A673 (cell line): ENCODE measurements around the gene PRKAR1A. TPM values are rescaled to one million over a fixed set of nuclear protein-coding genes. Genes with fewer than 3 reads are reported as not detected.

Source experiments
- BruUV-seq: library from RNA; stranded (reverse); fragments of 400-500 nt; replicated peaks from 2 replicates; lab custom pipeline; 2021; lab: Mats Ljungman, UMichigan
- CTCF ChIA-PET: fragments of 300-600 bp; sonication (Branson Sonifier 250); formaldehyde crosslinking; loops from one replicate; lab custom pipeline; 2022; ENCODE audit warnings: antibody characterized with exemption; lab: Charles Lee
- POLR2A ChIA-PET: fragments of 300-600 bp; sonication (Branson Sonifier 250); formaldehyde crosslinking; loops from one replicate; lab custom pipeline; 2022; ENCODE audit warnings: antibody characterized with exemption; ENCODE audit not compliant: low non-redundant PET; lab: Charles Lee
- DNase-seq: peaks from one replicate; pipeline ENCODE4 v3.0.0-alpha.2; 2015; ENCODE audit warnings: low spot score
- H3K27ac ChIP-seq: fragments of 200-600 bp; sonication (generic); 2 replicates; pipeline ENCODE4 v1.5.1; 2016; ENCODE audit warnings: mixed run types, low read depth, mild to moderate bottlenecking, mixed read lengths, antibody characterized with exemption, low read length; ENCODE audit not compliant: poor library complexity, severe bottlenecking
- H3K27me3 ChIP-seq: fragments of 200-600 bp; sonication (generic); replicated peaks from 2 replicates; pipeline ENCODE4 v1.6.1; 2017; ENCODE audit warnings: mixed run types, low read depth, mild to moderate bottlenecking, mixed read lengths, antibody characterized with exemption, low read length; ENCODE audit not compliant: insufficient read depth, poor library complexity
- H3K36me3 ChIP-seq: fragments of 200-600 bp; sonication (generic); 2 replicates; pipeline ENCODE4 v1.6.1; 2016; ENCODE audit warnings: mixed run types, mild to moderate bottlenecking, mixed read lengths, antibody characterized with exemption, low read length; ENCODE audit not compliant: insufficient read depth, poor library complexity, severe bottlenecking
- H3K4me1 ChIP-seq: fragments of 200-600 bp; sonication (generic); 2 replicates; pipeline ENCODE4 v1.6.1; 2017; ENCODE audit warnings: mixed run types, mild to moderate bottlenecking, mixed read lengths, antibody characterized with exemption, low read length; ENCODE audit not compliant: insufficient read depth, poor library complexity, severe bottlenecking
- H3K4me3 ChIP-seq: fragments of 200-600 bp; sonication (generic); 2 replicates; pipeline ENCODE4 v1.5.1; 2016; ENCODE audit warnings: low read depth, mixed run types, mild to moderate bottlenecking, mixed read lengths, low read length; ENCODE audit not compliant: poor library complexity, severe bottlenecking
- H3K9me3 ChIP-seq: fragments of 200-600 bp; sonication (generic); 2 replicates; pipeline ENCODE4 v1.6.1; 2016; ENCODE audit warnings: mixed run types, low read depth, mild to moderate bottlenecking, mixed read lengths, antibody characterized with exemption, low read length; ENCODE audit not compliant: poor library complexity, severe bottlenecking
- EZH2 ChIP-seq: fragments of 200-600 bp; sonication (generic); IDR thresholded peaks from 2 replicates; pipeline ENCODE4 v1.6.1; 2017; ENCODE audit warnings: borderline replicate concordance, low read depth, mild to moderate bottlenecking, mixed read lengths, antibody characterized with exemption, low read length; ENCODE audit not compliant: poor library complexity, severe bottlenecking
- intact Hi-C: fragments of 100-400 bp; cut with micrococcal nuclease; formaldehyde crosslinking; loops from one replicate; pipeline ENCODE4 v1.10.0; 2022; ENCODE audit not compliant: unreplicated experiment
- total RNA-seq: library from RNA; stranded (reverse); gene quantifications from 2 replicates; pipeline ENCODE4 v1.2.3, GENCODE V29; 2021
- TF ChIP-seq, protein P1 (sequence below): fragments of 300-800, 200-600 bp; sonication (generic); conservative IDR thresholded peaks from 2 replicates; pipeline ENCODE4 v1.5.1; 2017; ENCODE audit warnings: low read depth, mild to moderate bottlenecking, antibody characterized with exemption, low read length, moderate library complexity, mixed read lengths

The PRKAR1A gene
- total RNA-seq, 1 experiment from 2014 or later: 168 TPM

DNA sequence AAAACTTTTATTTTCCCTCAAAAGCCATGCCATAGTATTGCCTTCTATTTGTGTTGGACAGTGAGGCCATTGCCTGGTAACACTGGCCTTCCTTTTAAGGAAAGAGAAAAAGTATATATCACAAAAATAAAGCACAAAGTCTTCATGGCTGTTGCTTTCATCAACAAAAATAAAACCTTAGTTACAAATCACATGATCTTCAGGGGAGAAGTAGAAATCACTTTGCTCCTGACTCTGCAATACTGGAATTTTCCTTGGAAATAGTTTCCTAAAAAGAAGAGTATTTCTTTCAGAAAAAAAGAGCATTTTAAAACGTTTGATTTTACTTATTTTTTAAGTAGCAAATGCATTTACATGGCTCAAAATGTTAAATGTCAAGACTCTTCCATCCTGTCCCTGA, 47.1 kb downstream of the PRKAR1A start:
- no peak for DNase-seq
- no peaks in the 10 kb centered on the region for H3K27me3 ChIP-seq
- no peak overlapping the region for H3K4me3 ChIP-seq
- H3K27ac ChIP-seq: no peak overlapping the region
- CTCF ChIA-PET: no interaction called here
- no peaks in the 10 kb centered on the region for H3K9me3 ChIP-seq
- no peaks in the 10 kb centered on the region for H3K4me1 ChIP-seq
- TF ChIP-seq, protein P1, sequence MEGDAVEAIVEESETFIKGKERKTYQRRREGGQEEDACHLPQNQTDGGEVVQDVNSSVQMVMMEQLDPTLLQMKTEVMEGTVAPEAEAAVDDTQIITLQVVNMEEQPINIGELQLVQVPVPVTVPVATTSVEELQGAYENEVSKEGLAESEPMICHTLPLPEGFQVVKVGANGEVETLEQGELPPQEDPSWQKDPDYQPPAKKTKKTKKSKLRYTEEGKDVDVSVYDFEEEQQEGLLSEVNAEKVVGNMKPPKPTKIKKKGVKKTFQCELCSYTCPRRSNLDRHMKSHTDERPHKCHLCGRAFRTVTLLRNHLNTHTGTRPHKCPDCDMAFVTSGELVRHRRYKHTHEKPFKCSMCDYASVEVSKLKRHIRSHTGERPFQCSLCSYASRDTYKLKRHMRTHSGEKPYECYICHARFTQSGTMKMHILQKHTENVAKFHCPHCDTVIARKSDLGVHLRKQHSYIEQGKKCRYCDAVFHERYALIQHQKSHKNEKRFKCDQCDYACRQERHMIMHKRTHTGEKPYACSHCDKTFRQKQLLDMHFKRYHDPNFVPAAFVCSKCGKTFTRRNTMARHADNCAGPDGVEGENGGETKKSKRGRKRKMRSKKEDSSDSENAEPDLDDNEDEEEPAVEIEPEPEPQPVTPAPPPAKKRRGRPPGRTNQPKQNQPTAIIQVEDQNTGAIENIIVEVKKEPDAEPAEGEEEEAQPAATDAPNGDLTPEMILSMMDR: no peak
- no peak for TF ChIP-seq EZH2
- intact Hi-C loops: no loop called here
- H3K36me3 ChIP-seq: no peaks in the 10 kb centered on the region
- POLR2A ChIA-PET: no interaction called here
- no TSS peak for BruUV-seq

DNA sequence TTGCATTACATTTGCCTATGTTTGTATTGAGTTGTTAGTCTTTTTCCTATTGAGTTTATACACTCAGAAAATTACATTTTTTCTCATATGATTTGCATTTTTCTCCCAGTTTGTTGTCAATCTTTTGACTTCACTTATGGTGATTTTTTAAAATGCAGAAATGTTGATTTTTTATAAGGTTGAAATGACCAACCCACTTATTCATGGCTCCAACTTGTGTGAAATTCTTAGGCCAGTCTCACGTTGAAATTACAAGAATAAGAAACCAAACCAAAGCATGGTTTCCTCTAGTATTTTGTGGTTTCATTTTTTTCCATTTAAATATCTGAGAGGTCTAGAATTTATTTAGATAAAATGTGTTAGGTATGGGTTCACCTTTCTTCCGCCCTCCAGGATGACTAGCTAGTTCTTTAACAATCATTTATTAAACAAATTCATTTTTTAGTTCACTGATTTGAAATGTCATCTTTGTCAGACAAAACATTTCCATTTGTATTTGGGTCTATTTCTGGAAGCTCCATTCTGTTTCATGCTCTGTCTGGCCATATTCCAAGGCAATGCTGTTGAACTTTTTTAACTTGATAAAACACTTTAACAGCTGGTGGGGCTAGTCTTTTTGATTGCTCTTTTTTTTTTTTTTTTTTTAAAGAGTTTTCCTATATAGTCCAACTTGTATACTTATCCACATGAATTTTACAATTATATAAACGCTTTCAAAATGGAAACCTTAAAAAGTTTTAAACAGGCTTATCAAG, 48.9 kb downstream of the PRKAR1A start:
- intact Hi-C loops: no loop called here
- no peaks in the 10 kb centered on the region for H3K9me3 ChIP-seq
- POLR2A ChIA-PET: no interaction called here
- no peaks in the 10 kb centered on the region for H3K4me1 ChIP-seq
- no TSS peak for BruUV-seq
- H3K27ac ChIP-seq: no peak overlapping the region
- TF ChIP-seq, protein P1: no peak
- TF ChIP-seq EZH2: no peak
- no peak for DNase-seq
- CTCF ChIA-PET: interaction anchor here (0.7 kb wide), 1 partner anchor 17 kb away, joined by 4 read pairs; no protein-coding TSS in a partner anchor
- no peak overlapping the region for H3K4me3 ChIP-seq
- no peaks in the 10 kb centered on the region for H3K36me3 ChIP-seq
- no peaks in the 10 kb centered on the region for H3K27me3 ChIP-seq

DNA sequence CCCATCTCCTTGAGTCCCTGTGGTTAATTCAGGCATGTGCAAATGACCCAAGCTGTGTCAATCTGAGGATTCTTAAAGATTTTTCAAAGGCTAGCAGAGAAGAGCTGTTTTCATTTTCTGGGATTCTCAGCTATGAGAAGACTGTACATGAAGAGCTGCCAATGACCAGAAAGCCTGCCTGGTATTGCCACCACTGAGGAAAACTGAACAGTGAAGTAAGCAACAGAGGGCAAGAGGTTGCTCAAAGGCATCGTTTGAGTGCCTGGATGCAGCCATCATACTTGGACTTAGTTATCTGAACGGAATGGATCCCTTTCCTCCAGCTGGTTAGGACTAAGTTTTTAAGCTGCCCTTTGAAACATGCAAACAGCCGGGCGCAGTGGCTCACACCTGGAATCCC, 50.5 kb downstream of the PRKAR1A start:
- no TSS peak for BruUV-seq
- intact Hi-C loops: no loop called here
- no peaks in the 10 kb centered on the region for H3K9me3 ChIP-seq
- POLR2A ChIA-PET: no interaction called here
- H3K27me3 ChIP-seq: no peaks in the 10 kb centered on the region
- no peak for TF ChIP-seq EZH2
- TF ChIP-seq, protein P1: no peak
- no peaks in the 10 kb centered on the region for H3K4me1 ChIP-seq
- H3K27ac ChIP-seq: no peak overlapping the region
- H3K4me3 ChIP-seq: no peak overlapping the region
- DNase-seq: no peak
- CTCF ChIA-PET: no interaction called here
- H3K36me3 ChIP-seq: no peaks in the 10 kb centered on the region
